Measurements from ENCODE around the gene SART1.

GRCh38 chr11:65944767-65945166 lies 16.8 kb upstream of the SART1 start:
- TF ChIP-seq CTCF (conservative IDR thresholded peaks at IDR 0.05 in 1 of 2, IDR thresholded peaks at IDR 0.05 in 1 of 2; ENCODE audit: low read depth in 1 of 2, low read length in 2 of 2) (no peak), EZH2 (IDR thresholded peaks at IDR 0.05; ENCODE audit: low read length, missing control alignments) (no peak)
